Neural crest cell (in vitro differentiated cells): ENCODE results near the gene RPS19. TPM values are rescaled to one million over a fixed set of nuclear protein-coding genes. Genes with fewer than 3 reads are reported as not detected.

Experiments
- DNase-seq: peaks from one replicate; pipeline ENCODE4 v3.0.0; 2021; ENCODE audit warnings: low read depth, mixed read lengths, low spot score
- H3K27ac Mint-ChIP-seq: one replicate; pipeline ENCODE4 v1.8.0; 2021; ENCODE audit warnings: mild to moderate bottlenecking, mixed read lengths; ENCODE audit not compliant: unreplicated experiment
- H3K27me3 Mint-ChIP-seq: 2 replicates; pipeline ENCODE4 v1.8.0; 2021; ENCODE audit warnings: low read depth, mild to moderate bottlenecking, mixed read lengths
- H3K36me3 Mint-ChIP-seq: 2 replicates; pipeline ENCODE4 v1.8.0; 2021; ENCODE audit warnings: low read depth, mild to moderate bottlenecking, mixed read lengths
- H3K4me1 Mint-ChIP-seq: 2 replicates; pipeline ENCODE4 v1.8.0; 2021; ENCODE audit warnings: mixed read lengths
- H3K4me3 Mint-ChIP-seq: one replicate; pipeline ENCODE4 v1.8.0; 2021; ENCODE audit warnings: mild to moderate bottlenecking, mixed read lengths
- H3K9me3 Mint-ChIP-seq: 2 replicates; pipeline ENCODE4 v1.8.0; 2021; ENCODE audit warnings: mixed read lengths
- CTCF ChIP-seq: fragments of 200-600 bp; sonication (generic); conservative IDR thresholded peaks from 2 replicates; pipeline ENCODE4 v1.5.0; 2021; ENCODE audit warnings: antibody characterized with exemption, mild to moderate bottlenecking
- total RNA-seq: library from RNA; stranded (reverse); gene quantifications from 2 replicates; pipeline ENCODE4 v1.2.1, GENCODE V29; 2021

RPS19 gene
- total RNA-seq, 1 donor from 2014 or later, result 2,613 TPM

- Mint-ChIP-seq H3K27ac (no peak overlapping the region), H3K4me1 (peaks cover 4% of the 10 kb centered on the region), H3K4me3 (no peak overlapping the region), H3K36me3 (peaks cover 5% of the 10 kb centered on the region), H3K27me3 (peaks cover 8% of the 10 kb centered on the region), H3K9me3 (no peaks in the 10 kb centered on the region)
- no peak for DNase-seq
- TF ChIP-seq CTCF, result no peak
Measured at GRCh38 chr19:41906916-41907680, 47.0 kb downstream of the RPS19 start.

- Mint-ChIP-seq H3K27ac (no peak overlapping the region), H3K9me3 (no peaks in the 10 kb centered on the region), H3K4me3 (no peak overlapping the region), H3K36me3 (peaks cover 5% of the 10 kb centered on the region), H3K4me1 (peaks cover 4% of the 10 kb centered on the region), H3K27me3 (peaks cover 8% of the 10 kb centered on the region)
- TF ChIP-seq CTCF, result no peak
- no peak for DNase-seq
Measured at GRCh38 chr19:41907994-41908615, 48.0 kb downstream of the RPS19 start.

- Mint-ChIP-seq H3K4me3 (no peak overlapping the region), H3K27ac (no peak overlapping the region), H3K9me3 (no peaks in the 10 kb centered on the region), H3K27me3 (peaks cover 8% of the 10 kb centered on the region), H3K36me3 (peaks cover 5% of the 10 kb centered on the region), H3K4me1 (peaks cover 4% of the 10 kb centered on the region)
- no peak for TF ChIP-seq CTCF
- DNase-seq, result no peak
Measured at GRCh38 chr19:41908724-41909464, 48.8 kb downstream of the RPS19 start.

GRCh38 chr19:41909706-41910105 lies 49.7 kb downstream of the RPS19 start:
- no peak for TF ChIP-seq CTCF
- no peaks in the 10 kb centered on the region for H3K9me3 Mint-ChIP-seq
- no peak overlapping the region for H3K27ac Mint-ChIP-seq
- peaks cover 2% of the 10 kb centered on the region for H3K36me3 Mint-ChIP-seq
- no peak for DNase-seq
- H3K4me1 Mint-ChIP-seq, result peaks cover 4% of the 10 kb centered on the region
- no peak overlapping the region for H3K4me3 Mint-ChIP-seq
- H3K27me3 Mint-ChIP-seq, result peaks cover 8% of the 10 kb centered on the region

- TF ChIP-seq CTCF, result no peak
- peaks cover 8% of the 10 kb centered on the region for H3K27me3 Mint-ChIP-seq
- no peak for DNase-seq
- H3K4me3 Mint-ChIP-seq, result peak overlapping the region; percentile 11
- H3K4me1 Mint-ChIP-seq, result peaks cover 4% of the 10 kb centered on the region
- H3K27ac Mint-ChIP-seq, result no peak overlapping the region
- H3K9me3 Mint-ChIP-seq, result no peaks in the 10 kb centered on the region
- peaks cover 2% of the 10 kb centered on the region for H3K36me3 Mint-ChIP-seq
Measured at GRCh38 chr19:41910240-41910991, 50.4 kb downstream of the RPS19 start.
